ENCODE measurements around the gene PGPEP1. TPM values are rescaled to one million over a fixed set of nuclear protein-coding genes. Genes with fewer than 3 reads are reported as not detected.

PGPEP1 gene
- total RNA-seq, 4 donors from 2014 or later: 15.6 to 25.2 (median 18.0) TPM

DNA sequence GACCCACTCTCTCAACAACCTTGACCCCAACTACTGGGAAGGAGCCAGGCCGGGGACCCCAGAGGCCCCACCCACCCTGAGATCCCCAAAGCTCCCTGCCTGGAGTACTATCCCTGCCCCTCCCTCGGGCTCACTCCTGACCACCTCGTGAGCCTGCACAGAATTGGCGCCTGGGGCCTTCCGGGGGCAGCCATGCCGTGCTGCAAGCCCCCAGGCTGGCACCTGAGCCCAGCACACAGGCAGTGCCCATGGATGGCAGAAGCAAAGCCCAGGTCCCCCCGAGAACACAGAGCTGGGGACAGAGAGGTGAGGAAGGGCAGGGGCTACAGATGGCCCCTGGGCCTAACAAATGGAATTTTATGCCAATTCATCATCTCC is 31.5 kb upstream of the PGPEP1 start:
- TF ChIP-seq, protein P1, sequence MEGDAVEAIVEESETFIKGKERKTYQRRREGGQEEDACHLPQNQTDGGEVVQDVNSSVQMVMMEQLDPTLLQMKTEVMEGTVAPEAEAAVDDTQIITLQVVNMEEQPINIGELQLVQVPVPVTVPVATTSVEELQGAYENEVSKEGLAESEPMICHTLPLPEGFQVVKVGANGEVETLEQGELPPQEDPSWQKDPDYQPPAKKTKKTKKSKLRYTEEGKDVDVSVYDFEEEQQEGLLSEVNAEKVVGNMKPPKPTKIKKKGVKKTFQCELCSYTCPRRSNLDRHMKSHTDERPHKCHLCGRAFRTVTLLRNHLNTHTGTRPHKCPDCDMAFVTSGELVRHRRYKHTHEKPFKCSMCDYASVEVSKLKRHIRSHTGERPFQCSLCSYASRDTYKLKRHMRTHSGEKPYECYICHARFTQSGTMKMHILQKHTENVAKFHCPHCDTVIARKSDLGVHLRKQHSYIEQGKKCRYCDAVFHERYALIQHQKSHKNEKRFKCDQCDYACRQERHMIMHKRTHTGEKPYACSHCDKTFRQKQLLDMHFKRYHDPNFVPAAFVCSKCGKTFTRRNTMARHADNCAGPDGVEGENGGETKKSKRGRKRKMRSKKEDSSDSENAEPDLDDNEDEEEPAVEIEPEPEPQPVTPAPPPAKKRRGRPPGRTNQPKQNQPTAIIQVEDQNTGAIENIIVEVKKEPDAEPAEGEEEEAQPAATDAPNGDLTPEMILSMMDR (IDR thresholded peaks at IDR 0.05): no peak
- no peak for ATAC-seq (ENCODE audit: low FRiP score)
- DNase-seq (ENCODE audit: low spot score): no peak

DNA sequence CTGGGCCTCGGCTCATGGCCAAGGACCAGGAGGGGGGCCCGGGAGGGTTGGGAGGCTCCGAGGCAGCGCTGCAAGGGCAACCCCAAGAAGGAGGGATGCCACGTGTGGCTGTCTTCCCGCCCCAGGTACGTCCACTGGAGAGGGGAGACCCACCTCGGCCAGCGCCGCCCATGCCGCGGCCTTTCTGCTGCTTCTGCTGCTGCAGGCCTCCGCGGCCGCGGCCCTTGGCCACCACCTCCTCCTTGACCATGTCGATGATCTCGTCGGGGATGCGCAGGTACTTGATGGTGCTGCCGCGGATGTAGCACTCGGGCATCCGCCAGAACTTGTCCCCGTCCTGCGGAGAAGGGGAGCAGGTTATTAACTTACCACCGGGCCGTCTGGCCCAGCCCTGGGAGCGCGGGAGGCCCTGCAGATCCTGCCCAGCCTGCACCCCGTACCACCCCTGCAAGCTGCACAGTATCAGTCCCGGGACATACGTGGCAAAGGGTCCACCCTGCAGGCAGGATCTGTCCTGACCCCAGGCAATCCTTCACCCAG is 30.8 kb upstream of the PGPEP1 start:
- DNase-seq (ENCODE audit: low spot score): no peak
- ATAC-seq (ENCODE audit: low FRiP score): no peak
- TF ChIP-seq, protein P1 (IDR thresholded peaks at IDR 0.05): no peak

DNA sequence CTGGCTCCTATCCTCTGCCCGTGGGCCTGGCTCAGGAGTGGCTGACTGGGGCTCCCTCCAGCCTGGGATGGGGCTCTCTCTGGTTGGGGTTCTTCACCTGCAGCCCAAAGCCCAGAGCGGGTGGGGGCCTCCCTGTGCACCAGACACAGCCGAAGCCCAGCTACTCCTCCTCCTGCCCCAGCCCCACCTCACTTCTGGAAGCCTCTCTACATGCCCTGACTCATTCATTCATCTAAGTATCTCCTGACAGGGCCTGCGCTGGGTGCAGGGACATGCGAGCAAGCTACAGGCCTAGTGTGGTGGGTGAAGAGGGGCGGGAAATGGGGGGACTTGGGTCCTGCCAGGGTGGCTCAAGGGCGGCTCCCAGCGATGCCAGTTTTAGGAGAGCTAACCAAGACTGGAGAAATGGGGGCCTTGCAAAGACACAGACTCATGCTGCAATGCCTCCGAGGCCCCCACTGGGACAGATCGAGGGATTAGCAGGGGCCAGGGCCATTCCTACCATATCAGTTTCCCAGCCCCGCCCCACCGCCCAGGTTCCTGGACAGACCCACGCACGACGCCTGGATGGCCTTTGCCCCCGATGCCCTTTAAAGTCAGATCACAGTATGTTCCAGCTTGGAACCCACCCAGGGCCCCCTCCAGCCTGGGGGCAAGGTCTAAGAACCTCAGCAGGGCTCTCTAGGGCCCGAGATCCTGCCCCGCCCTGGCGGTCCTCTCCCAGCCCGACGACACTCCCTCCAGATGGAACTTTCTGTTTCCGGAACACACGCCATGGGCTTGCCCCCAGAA is 30.1 kb upstream of the PGPEP1 start:
- no peak for DNase-seq (ENCODE audit: low spot score)
- ATAC-seq (ENCODE audit: low FRiP score): no peak

DNA sequence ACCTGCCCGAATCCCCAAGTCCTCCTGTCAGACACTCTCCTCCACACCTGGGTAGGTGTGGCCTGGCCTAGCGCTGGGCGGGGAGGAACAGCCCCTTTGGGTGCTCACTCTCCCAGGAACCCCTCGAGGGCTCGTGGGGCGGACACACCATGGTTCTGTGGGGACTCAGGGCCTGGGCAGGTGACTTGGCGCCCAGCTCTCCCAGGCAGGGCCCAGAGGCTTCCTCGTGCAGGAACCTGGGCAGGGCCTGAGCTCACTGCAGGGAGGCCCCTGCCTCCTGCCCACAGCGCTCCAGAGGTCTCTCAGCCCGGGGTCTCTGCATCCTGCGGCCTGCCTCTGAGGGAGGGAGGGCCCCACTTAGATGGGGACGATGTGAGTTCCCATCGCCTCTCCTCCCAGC is 29.4 kb upstream of the PGPEP1 start:
- ATAC-seq (ENCODE audit: low FRiP score): no peak
- DNase-seq (ENCODE audit: low spot score): no peak
- TF ChIP-seq, protein P1 (IDR thresholded peaks at IDR 0.05): no peak

More for the DNA sequence above, 30.1 kb upstream of the PGPEP1 start:
- TF ChIP-seq, protein P1 (IDR thresholded peaks at IDR 0.05): no peak

DNA sequence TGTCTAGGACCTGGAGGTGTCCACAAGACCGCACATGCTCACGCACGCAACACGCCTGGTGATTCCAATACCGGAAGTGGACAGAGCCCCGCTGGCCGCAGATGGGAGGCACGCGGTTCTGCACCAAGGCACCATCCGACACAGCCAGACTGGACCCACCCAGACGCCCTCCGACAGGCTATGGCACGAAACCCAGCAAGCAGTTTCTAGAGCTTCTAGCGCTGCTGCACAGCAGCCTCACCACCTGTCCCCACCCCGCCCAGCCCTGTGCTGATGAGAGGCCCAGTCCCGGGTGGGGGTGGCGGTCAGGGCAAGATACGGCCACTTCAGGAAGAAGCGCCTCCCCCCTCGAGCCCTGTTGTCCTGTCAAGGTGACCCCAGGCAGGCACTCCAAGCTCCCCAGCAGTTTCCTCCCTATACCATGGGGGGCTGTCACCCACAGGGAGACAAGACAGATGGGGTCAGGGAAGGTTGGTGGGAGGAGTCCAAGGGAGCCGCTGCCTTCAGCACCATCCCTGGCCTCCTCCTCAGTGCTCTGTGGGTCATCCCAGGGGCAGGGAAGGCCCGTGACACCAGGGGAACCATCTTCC is 28.8 kb upstream of the PGPEP1 start:
- DNase-seq (ENCODE audit: low spot score): no peak
- ATAC-seq (ENCODE audit: low FRiP score): no peak
- TF ChIP-seq, protein P1 (IDR thresholded peaks at IDR 0.05): no peak

DNA sequence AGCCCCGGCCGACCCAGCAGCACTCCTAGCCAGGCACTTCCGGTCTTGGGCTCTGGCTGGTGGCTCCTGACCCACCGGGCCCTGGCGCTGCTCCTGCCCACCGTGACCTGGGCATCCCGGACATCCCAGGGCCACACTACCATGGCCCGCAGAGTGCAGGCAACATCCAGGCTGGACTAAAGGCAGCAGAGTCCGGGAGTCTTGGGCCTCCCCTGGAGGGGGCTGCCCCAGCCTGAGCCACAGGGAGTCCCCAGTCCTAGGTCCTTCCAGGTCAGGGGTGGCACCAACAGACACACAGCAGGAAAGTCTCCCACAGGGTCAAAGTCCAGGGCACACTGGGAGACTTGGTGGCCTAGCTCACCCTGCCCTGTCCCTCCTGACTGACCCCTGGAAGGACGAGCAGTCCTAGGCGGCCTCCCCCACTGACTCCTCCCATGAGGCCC is 28.3 kb upstream of the PGPEP1 start:
- DNase-seq (ENCODE audit: low spot score): no peak
- ATAC-seq (ENCODE audit: low FRiP score): no peak
- TF ChIP-seq, protein P1 (IDR thresholded peaks at IDR 0.05): no peak
